Activated naive CD4-positive, alpha-beta T cell treated with anti-CD3 and anti-CD28 coated beads, Interleukin-2, amount 10 ng/mL, durations not matched to agents 5 hours and 36 hours (primary cell): ENCODE measurements around the gene GTF2E1. TPM values are rescaled to one million over a fixed set of nuclear protein-coding genes. Genes with fewer than 3 reads are reported as not detected.

Experiments used
- total RNA-seq, 2 experiments: library from RNA; stranded (reverse); gene quantifications; one replicate each; pipeline ENCODE4 v1.2.3, GENCODE V29; 2021

GTF2E1 gene
- 10 to 100 TPM; 26.7 to 31.1 TPM for total RNA-seq

DNA sequence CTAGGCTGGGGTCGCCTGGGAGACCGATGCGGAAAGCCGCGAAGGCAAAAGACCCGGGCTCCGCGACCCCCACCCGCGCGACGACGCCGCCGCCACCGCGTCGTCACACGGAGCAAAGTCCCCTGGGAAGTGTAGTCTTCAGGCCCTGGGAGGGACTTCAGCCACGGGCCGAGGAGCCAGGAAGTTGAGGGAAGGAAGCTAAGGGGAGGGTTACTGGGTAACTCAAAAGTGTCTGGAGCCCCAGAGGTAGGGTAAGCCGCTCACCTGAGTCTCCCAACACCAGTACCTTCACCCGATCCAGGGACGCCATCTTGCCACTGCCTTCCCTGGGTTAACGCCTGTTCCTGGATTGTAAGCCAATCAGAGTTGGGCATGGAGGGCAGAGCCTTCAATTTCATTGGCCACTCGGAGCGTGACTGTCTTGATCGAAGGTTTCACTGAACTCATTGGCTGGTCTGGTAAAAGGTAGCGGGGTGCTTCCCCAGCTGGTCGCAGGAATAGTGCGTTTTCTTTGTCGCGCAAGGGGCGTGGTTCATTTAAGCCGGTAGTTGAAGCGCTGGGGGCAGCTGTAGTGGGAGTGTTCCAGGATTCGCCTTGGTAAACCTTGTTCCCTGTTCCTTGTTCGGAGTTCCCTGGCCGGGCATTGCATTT lies at the start of gene GTF2E1, which contains the start of gene RABL3:
Gene GTF2E1 (plus strand): TSS at position 547 of the 651 bp plus-strand sequence. CDS start 7,809 bp downstream, outside the sequence.
Gene RABL3 (minus strand): TSS at position 319 of the 651 bp plus-strand sequence. CDS start 9 bp downstream, at position 310.

Other genes with a start within 250 kb of the GTF2E1 start
- 100 to 1,000 TPM; 111 to 115 TPM for gene NDUFB4, start 146.4 kb upstream of the GTF2E1 start, total RNA-seq
- under 1 TPM; 0.67 to 0.68 TPM for gene HGD, start 60.5 kb upstream of the GTF2E1 start, total RNA-seq
- gene RABL3, start 228 bp upstream of the GTF2E1 start, total RNA-seq, result 10 to 100 TPM; 22.1 to 26.4 TPM
- not detected for gene STXBP5L, start 165.5 kb downstream of the GTF2E1 start, total RNA-seq